HG03097 (cell line): ENCODE measurements around the gene SYNGR4.

Experiments used
- ATAC-seq: cut with Tn5 transposase; IDR thresholded peaks from one replicate; pipeline ENCODE4 v1.9.1; 2021; ENCODE audit not compliant: unreplicated experiment, low FRiP score

The SYNGR4 gene

GRCh38 chr19:48424694-48425219, 60.6 kb downstream of the SYNGR4 start:
- ATAC-seq: no peak
